GM19099 (cell line): ENCODE results near the gene LTBP1.

Experiments used
- POLR2A ChIP-seq: IDR thresholded peaks from 3 replicates; pipeline ENCODE4 v1.6.1; 2011; ENCODE audit warnings: low read depth; ENCODE audit not compliant: insufficient read length; ENCODE audit errors: extremely low read depth

Gene LTBP1

DNA sequence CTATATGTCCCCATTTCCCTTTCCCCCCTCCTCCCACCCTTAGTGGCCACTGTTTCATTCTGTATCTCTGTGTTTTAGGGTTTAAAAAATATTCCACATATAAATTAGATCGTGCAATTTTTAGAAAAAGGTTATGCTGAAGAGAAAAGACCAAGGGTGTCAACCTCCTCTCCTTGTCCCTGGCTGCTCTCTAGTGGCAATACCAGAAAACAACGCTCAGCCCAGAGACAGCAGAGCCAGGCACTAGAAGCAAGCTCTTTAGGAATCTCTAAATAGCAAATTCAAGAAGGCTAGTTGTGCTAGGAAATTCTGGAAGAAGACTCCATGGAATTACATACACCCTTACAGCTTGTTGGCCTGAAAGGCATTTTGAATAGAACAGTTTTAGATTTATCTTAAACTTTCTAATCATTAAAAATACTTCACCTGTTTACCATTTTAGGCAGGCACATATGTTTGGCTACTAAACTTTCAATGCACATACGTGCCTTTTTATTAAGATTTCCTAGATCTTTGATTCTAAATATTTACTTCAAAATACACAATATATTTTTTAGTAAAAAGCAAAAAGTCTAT, 494.6 kb downstream of the LTBP1 start:
- TF ChIP-seq POLR2A: no peak

GRCh38 chr2:33442528-33443079, 495.9 kb downstream of the LTBP1 start:
- TF ChIP-seq POLR2A: no peak

DNA sequence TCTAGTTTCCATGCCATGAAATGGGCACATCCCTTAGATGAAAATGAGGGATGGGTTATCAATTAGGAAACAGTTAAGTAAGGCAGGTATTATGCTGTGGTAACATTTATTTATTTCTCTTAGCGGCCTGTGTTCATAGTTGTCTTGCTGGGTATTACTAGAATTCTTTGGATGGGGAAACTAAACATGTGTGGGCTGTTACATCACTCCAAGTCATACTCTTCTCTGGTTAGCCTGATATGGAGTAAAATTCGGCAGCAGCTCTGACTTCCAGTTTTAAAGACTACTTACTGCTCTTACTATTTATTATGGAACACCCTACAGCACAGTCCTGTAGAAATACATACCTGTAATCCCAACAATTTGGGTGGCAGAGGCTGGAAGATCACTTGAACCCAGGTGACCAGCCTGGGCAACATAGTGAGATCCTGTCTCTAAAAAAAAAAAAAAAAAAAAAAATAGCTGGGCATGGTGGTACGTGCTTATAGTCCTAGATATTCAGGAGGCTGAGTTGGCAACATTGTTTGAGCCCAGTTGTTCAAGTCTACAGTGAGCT, 496.6 kb downstream of the LTBP1 start:
- no peak for TF ChIP-seq POLR2A

DNA sequence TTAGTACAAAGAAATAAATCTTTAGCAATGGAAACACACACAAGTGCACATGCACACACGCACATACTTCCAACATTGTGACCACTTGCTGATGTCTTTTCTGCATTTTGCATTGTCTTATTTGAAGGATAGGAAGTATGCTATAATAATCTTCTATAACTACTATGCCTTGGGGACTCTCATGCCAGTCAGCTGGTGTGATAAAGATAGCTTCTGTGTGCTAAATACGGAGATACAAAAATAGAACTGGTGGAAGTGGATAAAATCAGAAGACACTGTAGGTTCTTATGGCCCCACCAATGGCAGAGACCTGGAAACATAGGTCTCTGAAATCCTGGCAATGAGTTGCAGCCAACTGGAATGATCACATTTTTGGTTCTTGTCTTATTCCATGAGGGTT, 498.2 kb downstream of the LTBP1 start:
- no peak for TF ChIP-seq POLR2A

GRCh38 chr2:33448220-33448899, 501.6 kb downstream of the LTBP1 start:
- no peak for TF ChIP-seq POLR2A
